Neural cell (in vitro differentiated cells): Measurements from ENCODE around the gene RCBTB2.

Experiments
- EP300 ChIP-seq: fragments of 450-650 bp; conservative IDR thresholded peaks from 2 replicates; pipeline ENCODE4 v1.6.1; 2014; ENCODE audit warnings: antibody characterized with exemption, mild to moderate bottlenecking, moderate library complexity; ENCODE audit not compliant: poor library complexity, severe bottlenecking
- EZH2 ChIP-seq: fragments of 200-600, 300-800 bp; shearing (Covaris generic), sonication (generic); IDR thresholded peaks from 2 replicates; pipeline ENCODE4 v1.6.1; 2014; ENCODE audit warnings: antibody characterized with exemption, low read length, borderline replicate concordance, mild to moderate bottlenecking; ENCODE audit not compliant: insufficient read depth, poor library complexity, severe bottlenecking
- SMC3 ChIP-seq: fragments of 450-650 bp; conservative IDR thresholded peaks from 2 replicates; pipeline ENCODE4 v1.6.1; 2014; ENCODE audit warnings: antibody characterized with exemption, mild to moderate bottlenecking, moderate library complexity; ENCODE audit not compliant: poor library complexity
- TAF1 ChIP-seq: IDR thresholded peaks from 2 replicates; pipeline ENCODE4 v1.6.1; 2012; ENCODE audit warnings: low read depth
- TF ChIP-seq, protein P1 (sequence below): fragments of 450-650 bp; IDR thresholded peaks from 2 replicates; pipeline ENCODE4 v1.5.1; 2014; ENCODE audit warnings: antibody characterized with exemption, mild to moderate bottlenecking, moderate library complexity; ENCODE audit not compliant: poor library complexity, severe bottlenecking

GRCh38 chr13:48504606-48505005 lies 28.3 kb downstream of the RCBTB2 start:
- TF ChIP-seq, protein P1, sequence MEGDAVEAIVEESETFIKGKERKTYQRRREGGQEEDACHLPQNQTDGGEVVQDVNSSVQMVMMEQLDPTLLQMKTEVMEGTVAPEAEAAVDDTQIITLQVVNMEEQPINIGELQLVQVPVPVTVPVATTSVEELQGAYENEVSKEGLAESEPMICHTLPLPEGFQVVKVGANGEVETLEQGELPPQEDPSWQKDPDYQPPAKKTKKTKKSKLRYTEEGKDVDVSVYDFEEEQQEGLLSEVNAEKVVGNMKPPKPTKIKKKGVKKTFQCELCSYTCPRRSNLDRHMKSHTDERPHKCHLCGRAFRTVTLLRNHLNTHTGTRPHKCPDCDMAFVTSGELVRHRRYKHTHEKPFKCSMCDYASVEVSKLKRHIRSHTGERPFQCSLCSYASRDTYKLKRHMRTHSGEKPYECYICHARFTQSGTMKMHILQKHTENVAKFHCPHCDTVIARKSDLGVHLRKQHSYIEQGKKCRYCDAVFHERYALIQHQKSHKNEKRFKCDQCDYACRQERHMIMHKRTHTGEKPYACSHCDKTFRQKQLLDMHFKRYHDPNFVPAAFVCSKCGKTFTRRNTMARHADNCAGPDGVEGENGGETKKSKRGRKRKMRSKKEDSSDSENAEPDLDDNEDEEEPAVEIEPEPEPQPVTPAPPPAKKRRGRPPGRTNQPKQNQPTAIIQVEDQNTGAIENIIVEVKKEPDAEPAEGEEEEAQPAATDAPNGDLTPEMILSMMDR: no peak
- TF ChIP-seq SMC3 (no peak), TAF1 (no peak), EP300 (no peak), EZH2 (no peak)
